ENCODE results near the gene TSFM. TPM values are rescaled to one million over a fixed set of nuclear protein-coding genes. Genes with fewer than 3 reads are reported as not detected.

The TSFM gene
- total RNA-seq, 4 donors from 2014 or later = 37.6 to 47.5 (median 40.1) TPM

GRCh38 chr12:57754411-57755193, 28.0 kb upstream of the TSFM start, which contains the start of gene MARCHF9:
TSS of gene MARCHF9 (plus strand) at chr12:57755103. CDS start at chr12:57755529, 426 bp downstream.
- in situ Hi-C loops (cut with MboI; ENCODE audit: low sequenced_read_pairs in 4 of 4) (no loop called here), intact Hi-C loops (cut with DNase I; ENCODE audit: low total_unique reads) (no loop called here)
- no peak for TF ChIP-seq POLR2A (IDR thresholded peaks at IDR 0.05)
- TF ChIP-seq, protein P1, sequence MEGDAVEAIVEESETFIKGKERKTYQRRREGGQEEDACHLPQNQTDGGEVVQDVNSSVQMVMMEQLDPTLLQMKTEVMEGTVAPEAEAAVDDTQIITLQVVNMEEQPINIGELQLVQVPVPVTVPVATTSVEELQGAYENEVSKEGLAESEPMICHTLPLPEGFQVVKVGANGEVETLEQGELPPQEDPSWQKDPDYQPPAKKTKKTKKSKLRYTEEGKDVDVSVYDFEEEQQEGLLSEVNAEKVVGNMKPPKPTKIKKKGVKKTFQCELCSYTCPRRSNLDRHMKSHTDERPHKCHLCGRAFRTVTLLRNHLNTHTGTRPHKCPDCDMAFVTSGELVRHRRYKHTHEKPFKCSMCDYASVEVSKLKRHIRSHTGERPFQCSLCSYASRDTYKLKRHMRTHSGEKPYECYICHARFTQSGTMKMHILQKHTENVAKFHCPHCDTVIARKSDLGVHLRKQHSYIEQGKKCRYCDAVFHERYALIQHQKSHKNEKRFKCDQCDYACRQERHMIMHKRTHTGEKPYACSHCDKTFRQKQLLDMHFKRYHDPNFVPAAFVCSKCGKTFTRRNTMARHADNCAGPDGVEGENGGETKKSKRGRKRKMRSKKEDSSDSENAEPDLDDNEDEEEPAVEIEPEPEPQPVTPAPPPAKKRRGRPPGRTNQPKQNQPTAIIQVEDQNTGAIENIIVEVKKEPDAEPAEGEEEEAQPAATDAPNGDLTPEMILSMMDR (IDR thresholded peaks at IDR 0.05 in 4 of 5, conservative IDR thresholded peaks at IDR 0.05 in 1 of 5) = no peak
- DNase-seq (peak in 1 of 2 donors; percentile 56), ATAC-seq (no peak)
- Histone ChIP-seq H3K36me3 (peaks cover 0 to 35% of the 10 kb centered on the region in 2 donors), H3K4me1 (peaks cover 23 to 27% of the 10 kb centered on the region in 2 donors), H3K27me3 (no peaks in the 10 kb centered on the region), H3K4me3 (peak within 1 kb of the TSS; percentile 60 to 68 (median 66)), H3K27ac (peak within 1 kb of the TSS in 3 of 4 donors; percentile 16 to 49 (median 39)), H3K9me3 (no peaks in the 10 kb centered on the region)

DNA sequence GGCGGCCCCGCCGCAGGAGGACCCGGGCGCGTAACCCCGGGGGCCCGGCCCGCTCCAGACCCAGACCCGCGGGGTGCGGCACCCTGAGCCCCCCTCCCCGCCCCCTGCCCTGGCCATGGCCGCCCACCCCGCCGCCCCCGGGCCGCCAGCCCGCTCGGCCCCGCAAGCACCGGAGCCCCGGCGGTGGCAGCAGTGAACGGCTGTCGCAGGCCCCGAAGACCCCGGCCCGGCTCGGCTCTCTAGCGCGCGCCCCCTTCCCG, 27.5 kb upstream of the TSFM start:
- H3K27ac ChIP-seq = peak overlapping the region in 3 of 4 donors; percentile 16 to 49 (median 39)

GRCh38 chr12:57755454-57756372, 26.9 kb upstream of the TSFM start:
- intact Hi-C loops (cut with DNase I; ENCODE audit: low total_unique reads) = no loop called here

More for the DNA sequence above, 27.5 kb upstream of the TSFM start:
- in situ Hi-C loops (cut with MboI; ENCODE audit: low sequenced_read_pairs in 4 of 4) (no loop called here), intact Hi-C loops (cut with DNase I; ENCODE audit: low total_unique reads) (no loop called here)
- no peak for TF ChIP-seq POLR2A (IDR thresholded peaks at IDR 0.05)
- TF ChIP-seq, protein P1 (IDR thresholded peaks at IDR 0.05 in 4 of 5, conservative IDR thresholded peaks at IDR 0.05 in 1 of 5) = no peak
- DNase-seq (no peak), ATAC-seq (no peak)
- no peaks in the 10 kb centered on the region for H3K27me3 ChIP-seq
- peak overlapping the region; percentile 60 to 68 (median 66) for H3K4me3 ChIP-seq
- no peaks in the 10 kb centered on the region for H3K9me3 ChIP-seq
- peaks cover 23 to 27% of the 10 kb centered on the region in 2 donors for H3K4me1 ChIP-seq
- H3K36me3 ChIP-seq = peaks cover 0 to 29% of the 10 kb centered on the region in 2 donors

More at GRCh38 chr12:57755454-57756372, 26.9 kb upstream of the TSFM start:
- H3K9me3 ChIP-seq = no peaks in the 10 kb centered on the region
- peak overlapping the region; percentile 60 to 68 (median 66) for H3K4me3 ChIP-seq
- no peak for ATAC-seq
- H3K27me3 ChIP-seq = no peaks in the 10 kb centered on the region
- H3K27ac ChIP-seq = peak overlapping the region in 3 of 4 donors; percentile 16 to 49 (median 39)
- no peak for TF ChIP-seq POLR2A (IDR thresholded peaks at IDR 0.05)
- TF ChIP-seq, protein P1 (IDR thresholded peaks at IDR 0.05 in 4 of 5, conservative IDR thresholded peaks at IDR 0.05 in 1 of 5) = no peak
- peaks cover 22 to 27% of the 10 kb centered on the region in 2 donors for H3K4me1 ChIP-seq
- DNase-seq = no peak
- in situ Hi-C loops (cut with MboI; ENCODE audit: low sequenced_read_pairs in 4 of 4) = no loop called here
- peaks cover 0 to 23% of the 10 kb centered on the region in 2 donors for H3K36me3 ChIP-seq
